GM23248 (cell line): ENCODE measurements around the gene NDC80. TPM values are rescaled to one million over a fixed set of nuclear protein-coding genes. Genes with fewer than 3 reads are reported as not detected.

Experiments used
- DNase-seq: peaks from one replicate; pipeline ENCODE4 v3.0.0-alpha.2; 2015
- H2AFZ ChIP-seq: fragments of 200-600 bp; sonication (generic); 2 replicates; pipeline ENCODE4 v1.6.1; 2016; ENCODE audit warnings: antibody characterized with exemption
- H3F3A ChIP-seq: fragments of 200-600 bp; sonication (generic); 2 replicates; pipeline ENCODE4 v1.6.1; 2016; ENCODE audit warnings: mild to moderate bottlenecking, antibody characterized with exemption, mixed run types; ENCODE audit not compliant: insufficient read depth
- H3K27ac ChIP-seq: fragments of 200-600 bp; sonication (generic); 2 replicates; pipeline ENCODE4 v1.5.1; 2016; ENCODE audit warnings: mild to moderate bottlenecking
- H3K27me3 ChIP-seq: fragments of 200-600 bp; sonication (generic); replicated peaks from 2 replicates; pipeline ENCODE4 v1.6.1; 2016; ENCODE audit warnings: mild to moderate bottlenecking; ENCODE audit not compliant: insufficient read depth
- H3K36me3 ChIP-seq: fragments of 200-600 bp; sonication (generic); 2 replicates; pipeline ENCODE4 v1.6.1; 2016; ENCODE audit warnings: low read depth, mild to moderate bottlenecking
- H3K4me1 ChIP-seq: fragments of 200-600 bp; sonication (generic); 2 replicates; pipeline ENCODE4 v1.6.1; 2016; ENCODE audit warnings: mild to moderate bottlenecking; ENCODE audit not compliant: insufficient read depth
- H3K4me2 ChIP-seq: fragments of 200-600 bp; sonication (generic); one replicate; pipeline ENCODE4 v1.6.1; 2016; ENCODE audit warnings: mild to moderate bottlenecking; ENCODE audit not compliant: unreplicated experiment
- H3K4me3 ChIP-seq: fragments of 200-600 bp; sonication (generic); 2 replicates; pipeline ENCODE4 v1.5.1; 2016; ENCODE audit warnings: mild to moderate bottlenecking
- H3K79me2 ChIP-seq: fragments of 200-600 bp; sonication (generic); 2 replicates; pipeline ENCODE4 v1.6.1; 2016; ENCODE audit warnings: mild to moderate bottlenecking; ENCODE audit not compliant: insufficient read depth
- H3K9ac ChIP-seq: fragments of 200-600 bp; sonication (generic); 2 replicates; pipeline ENCODE4 v1.6.1; 2016; ENCODE audit warnings: mild to moderate bottlenecking
- H3K9me2 ChIP-seq: fragments of 200-600 bp; sonication (generic); 2 replicates; pipeline ENCODE4 v1.6.1; 2016; ENCODE audit warnings: mixed run types, mild to moderate bottlenecking, moderate library complexity; ENCODE audit not compliant: insufficient read depth
- H3K9me3 ChIP-seq: fragments of 200-600 bp; sonication (generic); one replicate; pipeline ENCODE4 v1.6.1; 2017; ENCODE audit warnings: low read depth
- H4K20me1 ChIP-seq: fragments of 200-600 bp; sonication (generic); 2 replicates; pipeline ENCODE4 v1.6.0; 2016; ENCODE audit not compliant: insufficient read depth
- EZH2 ChIP-seq: fragments of 200-600 bp; sonication (generic); IDR thresholded peaks from 2 replicates; pipeline ENCODE4 v1.6.1; 2018; ENCODE audit warnings: antibody characterized with exemption, mild to moderate bottlenecking; ENCODE audit not compliant: insufficient read depth, poor library complexity, severe bottlenecking
- EZH2phosphoT487 ChIP-seq: fragments of 200-600 bp; sonication (generic); IDR thresholded peaks from 2 replicates; pipeline ENCODE4 v1.6.1; 2018; ENCODE audit warnings: antibody characterized with exemption, moderate library complexity, mild to moderate bottlenecking, low read depth; ENCODE audit not compliant: insufficient read depth
- WGBS, 2 experiments: methylation state at CpG; one replicate each; pipeline ENCODE4 v1.1.6; 2015 to 2017; ENCODE audit warnings: low lambda C conversion rate in 2 of 2, low coverage in 1 of 2; ENCODE audit errors: missing lambda C conversion rate in 2 of 2; 5-methylcytosine and 5-hydroxymethylcytosine counted together
- in situ Hi-C: fragments of 300-500 bp; cut with MboI; formaldehyde crosslinking; loops from 2 replicates; pipeline ENCODE4 v1.15.0; 2020
- polyA plus RNA-seq: library from polyadenylated mRNA; unstranded; fragments of >200 nt; fragmentation: Nextera tagmentation; extraction: Ambion mirVana; gene quantifications from 2 replicates; pipeline ENCODE4 v1.2.1, GENCODE V29; 2016
- total RNA-seq: library from RNA; depleted of rRNA; stranded (reverse); fragments of >200 nt; shearing (Covaris generic); gene quantifications from 2 replicates; pipeline ENCODE4 v1.2.3, GENCODE V29; 2014

The NDC80 gene
- total and polyA plus RNA-seq, 2 experiments from 2014 or later = 10.9 to 16.0 TPM

DNA sequence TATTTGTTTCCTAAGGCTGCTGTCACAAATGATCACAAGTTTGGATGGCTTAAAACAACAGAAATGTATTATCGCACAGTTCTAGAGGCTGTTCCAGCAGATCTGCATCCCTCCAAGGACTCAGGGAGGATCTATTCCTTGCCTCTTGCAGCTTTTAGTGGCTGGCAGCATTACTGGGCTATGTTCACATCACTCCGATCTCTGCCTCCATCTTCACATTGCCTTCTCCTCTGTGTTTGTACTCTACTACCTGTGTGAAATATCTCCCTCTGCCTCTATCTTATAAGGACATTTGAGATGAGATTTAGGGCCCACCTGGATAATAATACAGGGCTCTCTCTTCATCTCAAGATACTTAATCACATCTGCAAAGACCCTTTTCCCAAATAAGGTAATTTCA, 18.9 kb downstream of the NDC80 start:
- Histone ChIP-seq H3K9ac (no peak overlapping the region), H3K36me3 (peaks cover 6% of the 10 kb centered on the region; the same call in 1 of the 2 replicates), H3K27me3 (no peaks in the 10 kb centered on the region), H3K9me2 (no peaks in the 10 kb centered on the region), H3K79me2 (no peaks in the 10 kb centered on the region), H3K4me2 (no peak overlapping the region), H3K27ac (no peak overlapping the region), H3K4me1 (peaks cover 20% of the 10 kb centered on the region), H2AFZ (0 out of 2 replicates have a peak overlapping the region, but pooled peaks have one; percentile 36), H3K9me3 (no peaks in the 10 kb centered on the region), H3F3A (peaks cover 14% of the 10 kb centered on the region; the same call in 1 of the 2 replicates), H3K4me3 (no peak overlapping the region), H4K20me1 (no peaks in the 10 kb centered on the region)
- 95 to 98% methylated on average over 2 of the region's 2 CpGs for whole genome bisulfite sequencing, 2 experiments
- in situ Hi-C loops = no loop called here
- TF ChIP-seq EZH2phosphoT487 (no peak), EZH2 (no peak)
- DNase-seq = no peak

DNA sequence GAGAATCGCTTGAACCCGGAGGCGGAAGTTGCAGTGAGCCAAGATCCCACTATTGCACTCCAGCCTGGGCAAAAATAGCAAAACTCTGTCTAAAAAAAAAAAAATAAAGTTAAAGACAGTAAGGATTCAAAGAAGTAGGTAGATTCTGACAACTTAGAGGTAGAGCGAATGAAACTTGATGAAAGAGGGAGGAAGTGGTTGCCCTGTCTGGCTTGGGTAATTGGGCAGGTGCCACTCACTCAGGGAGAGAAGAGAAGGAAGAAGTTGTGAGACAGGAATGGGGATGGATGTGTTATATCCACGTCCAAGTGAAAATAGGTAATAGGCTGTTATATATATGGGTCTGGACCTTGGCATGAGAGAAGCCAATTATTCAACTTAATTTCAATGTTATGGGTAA, 26.3 kb downstream of the NDC80 start:
- in situ Hi-C loops = no loop called here
- H3K79me2 ChIP-seq = no peaks in the 10 kb centered on the region
- H3K36me3 ChIP-seq = no peaks in the 10 kb centered on the region
- H3K9me3 ChIP-seq = no peaks in the 10 kb centered on the region
- TF ChIP-seq EZH2 (no peak), EZH2phosphoT487 (no peak)
- H3K27me3 ChIP-seq = no peaks in the 10 kb centered on the region
- peaks cover 7% of the 10 kb centered on the region for H3K4me1 ChIP-seq
- WGBS, 2 experiments = 96 to 100% methylated on average over 4 to 5 of the region's 5 CpGs
- H3K27ac ChIP-seq = no peak overlapping the region
- H3K9me2 ChIP-seq = no peaks in the 10 kb centered on the region
- H2AFZ ChIP-seq = no peak overlapping the region
- no peak overlapping the region for H3K4me3 ChIP-seq
- H3K9ac ChIP-seq = no peak overlapping the region
- no peak for DNase-seq
- H3F3A ChIP-seq = 0 out of 2 replicates have a peak, but pooled peaks cover 6% of the 10 kb centered on the region
- H4K20me1 ChIP-seq = no peaks in the 10 kb centered on the region
- H3K4me2 ChIP-seq = no peak overlapping the region

DNA sequence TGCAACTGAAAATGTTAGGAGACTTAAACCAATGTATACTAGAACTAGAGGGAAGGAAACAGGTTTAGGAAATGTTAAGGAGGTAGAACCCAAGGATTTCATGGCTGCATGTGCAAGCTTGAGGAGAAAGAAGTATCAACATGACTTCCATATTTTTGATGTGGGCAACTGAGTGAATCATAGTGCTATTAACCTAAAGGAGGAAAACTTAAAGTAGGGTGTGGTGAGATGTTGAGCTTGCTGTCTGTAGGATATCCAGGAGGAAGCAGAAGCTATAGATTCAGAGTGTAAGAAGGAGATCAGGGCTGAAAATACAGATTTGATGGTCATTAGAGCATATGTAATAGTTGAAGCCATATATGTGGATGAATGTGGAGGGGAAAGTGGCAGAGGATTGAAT, 31.5 kb downstream of the NDC80 start:
- Histone ChIP-seq H3K9ac (no peak overlapping the region), H3K79me2 (no peaks in the 10 kb centered on the region), H3K36me3 (no peaks in the 10 kb centered on the region), H3K27ac (no peak overlapping the region), H3K9me2 (no peaks in the 10 kb centered on the region), H3K4me2 (no peak overlapping the region), H3K27me3 (no peaks in the 10 kb centered on the region), H3K9me3 (no peaks in the 10 kb centered on the region), H3K4me1 (peaks cover 4% of the 10 kb centered on the region; the same call in 1 of the 2 replicates), H3F3A (no peaks in the 10 kb centered on the region), H4K20me1 (no peaks in the 10 kb centered on the region), H2AFZ (peak overlapping the region; percentile 50), H3K4me3 (no peak overlapping the region)
- no peak for DNase-seq
- in situ Hi-C loops = no loop called here
- TF ChIP-seq EZH2phosphoT487 = no peak
- no peak for TF ChIP-seq EZH2

DNA sequence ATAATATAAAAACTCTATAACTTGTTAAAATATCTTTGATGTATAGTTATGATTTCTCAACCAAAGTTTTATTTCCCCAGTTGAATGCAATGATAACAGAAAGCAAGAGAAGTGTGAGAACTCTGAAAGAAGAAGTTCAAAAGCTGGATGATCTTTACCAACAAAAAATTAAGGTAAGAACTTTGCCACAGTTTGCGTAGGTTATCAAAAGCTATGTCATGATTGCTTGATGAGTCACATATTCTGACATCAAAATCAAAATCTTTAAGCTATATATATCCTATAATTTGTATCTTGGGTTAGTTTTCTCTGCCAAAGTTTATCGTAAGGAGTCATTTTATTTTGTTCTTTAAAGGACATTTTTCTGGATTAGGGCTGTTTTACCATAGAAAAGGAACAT, 35.0 kb downstream of the NDC80 start:
- H3K4me3 ChIP-seq = no peak overlapping the region
- H3K27ac ChIP-seq = no peak overlapping the region
- no peaks in the 10 kb centered on the region for H3K9me3 ChIP-seq
- TF ChIP-seq EZH2phosphoT487 (no peak), EZH2 (no peak)
- no peak overlapping the region for H3K9ac ChIP-seq
- H3K36me3 ChIP-seq = peaks cover 3% of the 10 kb centered on the region; the same call in 1 of the 2 replicates
- H4K20me1 ChIP-seq = no peaks in the 10 kb centered on the region
- H3K27me3 ChIP-seq = no peaks in the 10 kb centered on the region
- H3K9me2 ChIP-seq = no peaks in the 10 kb centered on the region
- peaks cover 4% of the 10 kb centered on the region; the same call in 1 of the 2 replicates for H3K4me1 ChIP-seq
- in situ Hi-C loops = no loop called here
- 96 to 100% methylated on average over 2 of the region's 2 CpGs for WGBS, 2 experiments
- no peak for DNase-seq
- no peaks in the 10 kb centered on the region for H3F3A ChIP-seq
- H3K79me2 ChIP-seq = no peaks in the 10 kb centered on the region
- H3K4me2 ChIP-seq = peak overlapping the region; percentile 48
- peak overlapping the region; percentile 63 for H2AFZ ChIP-seq

DNA sequence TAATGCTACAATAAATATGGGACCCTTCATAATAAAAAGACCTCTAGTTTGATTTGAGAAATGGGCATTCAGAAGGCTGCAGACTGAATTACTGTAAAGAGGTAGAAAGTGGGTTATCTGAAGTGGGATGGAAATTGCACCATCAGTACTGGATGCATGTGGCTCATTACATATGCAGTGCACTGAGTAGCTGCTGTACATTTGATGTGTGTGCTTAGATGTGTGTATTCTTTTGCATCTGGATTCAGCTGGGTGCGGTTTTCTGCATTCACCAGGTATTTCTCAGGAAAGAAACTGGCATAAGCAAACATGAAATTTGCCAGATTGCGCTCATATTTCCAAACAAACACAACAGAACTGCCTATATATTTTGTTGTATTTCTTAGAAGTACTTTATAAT, 38.2 kb downstream of the NDC80 start:
- 92 to 100% methylated on average over 2 of the region's 2 CpGs for WGBS, 2 experiments

More for the DNA sequence above, 38.2 kb downstream of the NDC80 start:
- Histone ChIP-seq H2AFZ (no peak overlapping the region), H3K27ac (no peak overlapping the region), H3K36me3 (peaks cover 3% of the 10 kb centered on the region; the same call in 1 of the 2 replicates), H3K79me2 (no peaks in the 10 kb centered on the region), H3K4me1 (peaks cover 4% of the 10 kb centered on the region; the same call in 1 of the 2 replicates), H3K27me3 (no peaks in the 10 kb centered on the region), H3K9me2 (no peaks in the 10 kb centered on the region), H3F3A (no peaks in the 10 kb centered on the region), H3K4me3 (no peak overlapping the region), H3K4me2 (no peak overlapping the region), H3K9ac (no peak overlapping the region), H4K20me1 (no peaks in the 10 kb centered on the region), H3K9me3 (no peaks in the 10 kb centered on the region)
- TF ChIP-seq EZH2 (no peak), EZH2phosphoT487 (no peak)
- no peak for DNase-seq
- in situ Hi-C loops = no loop called here
